Caco-2 (cell line): ENCODE measurements around the gene FCN1. TPM values are rescaled to one million over a fixed set of nuclear protein-coding genes. Genes with fewer than 3 reads are reported as not detected.

Source experiments
- BruUV-seq: library from RNA; stranded (reverse); fragments of 400-500 nt; replicated peaks from 2 replicates; lab custom pipeline; 2021; lab: Mats Ljungman, UMichigan
- CTCF ChIA-PET: fragments of 300-600 bp; sonication (Branson Sonifier 250); formaldehyde crosslinking; loops from one replicate; lab custom pipeline; 2022; ENCODE audit warnings: antibody characterized with exemption; lab: Charles Lee
- POLR2A ChIA-PET: fragments of 300-600 bp; sonication (Branson Sonifier 250); formaldehyde crosslinking; loops from one replicate; lab custom pipeline; 2022; ENCODE audit warnings: antibody characterized with exemption; lab: Charles Lee
- DNase-seq, 2 experiments: peaks; one replicate each; pipeline versions ENCODE4 v3.0.0 to v3.0.0-alpha.2; 2020 to 2022
- H3K27me3 ChIP-seq: replicated peaks from 2 replicates; pipeline ENCODE4 v1.6.0; 2011; ENCODE audit warnings: low read length; ENCODE audit not compliant: control insufficient read depth, insufficient read depth
- H3K36me3 ChIP-seq: 2 replicates; pipeline ENCODE4 v1.5.1; 2011; ENCODE audit warnings: low read length; ENCODE audit not compliant: control insufficient read depth, insufficient read depth
- H3K4me1 ChIP-seq: fragments of 250-450 bp; sonication (Bioruptor Pico); 2 replicates; pipeline ENCODE4 v1.5.1; 2020; ENCODE audit warnings: mild to moderate bottlenecking
- H3K4me3 ChIP-seq: 2 replicates; pipeline ENCODE4 v1.5.1; 2011; ENCODE audit warnings: low read depth, mild to moderate bottlenecking, control low read depth, low read length
- H3K9me3 ChIP-seq: fragments of 250-450 bp; sonication (Bioruptor Pico); 2 replicates; pipeline ENCODE4 v1.5.1; 2020; ENCODE audit warnings: mild to moderate bottlenecking, moderate library complexity
- H3K27ac Mint-ChIP-seq: one replicate; pipeline ENCODE4 v1.8.0; 2022; ENCODE audit warnings: mixed read lengths; ENCODE audit not compliant: unreplicated experiment
- H3K27me3 Mint-ChIP-seq: one replicate; pipeline ENCODE4 v1.8.0; 2022; ENCODE audit warnings: mixed read lengths; ENCODE audit not compliant: insufficient read depth, unreplicated experiment
- H3K36me3 Mint-ChIP-seq: one replicate; pipeline ENCODE4 v1.8.0; 2022; ENCODE audit warnings: mild to moderate bottlenecking, mixed read lengths; ENCODE audit not compliant: insufficient read depth, unreplicated experiment
- H3K4me1 Mint-ChIP-seq: one replicate; pipeline ENCODE4 v1.8.0; 2022; ENCODE audit warnings: low read depth, mixed read lengths; ENCODE audit not compliant: unreplicated experiment
- H3K4me3 Mint-ChIP-seq: one replicate; pipeline ENCODE4 v1.8.0; 2022; ENCODE audit warnings: mild to moderate bottlenecking, moderate library complexity, mixed read lengths; ENCODE audit not compliant: unreplicated experiment
- H3K9me3 Mint-ChIP-seq: one replicate; pipeline ENCODE4 v1.8.0; 2022; ENCODE audit warnings: mixed read lengths; ENCODE audit not compliant: unreplicated experiment
- CTCF ChIP-seq, 2 experiments: fragments of 200-600 bp in 1 of 2; IDR thresholded peaks; 1 replicate in 1 of 2; 2 replicates in 1 of 2; pipeline versions ENCODE4 v1.5.1 to v1.8.0; 2011 to 2022; ENCODE audit warnings: antibody characterized with exemption in 1 of 2, control low read depth in 1 of 2, inconsistent platforms in 1 of 2, low read depth in 1 of 2, low read length in 1 of 2, mild to moderate bottlenecking in 1 of 2, moderate library complexity in 1 of 2; ENCODE audit not compliant: insufficient read depth in 1 of 2, severe bottlenecking in 1 of 2, unreplicated experiment in 1 of 2
- intact Hi-C: fragments of 100-400 bp; cut with micrococcal nuclease; formaldehyde crosslinking; loops from one replicate; pipeline ENCODE4 v1.10.0; 2022; ENCODE audit not compliant: unreplicated experiment
- total RNA-seq: library from RNA; stranded (reverse); gene quantifications from 2 replicates; pipeline ENCODE4 v1.2.3, GENCODE V29; 2022

FCN1 gene
- total RNA-seq, 1 experiment from 2014 or later = not detected

- no peak for DNase-seq
- Histone ChIP-seq H3K9me3 (no peaks in the 10 kb centered on the region), H3K36me3 (no peaks in the 10 kb centered on the region), H3K4me1 (no peaks in the 10 kb centered on the region), H3K27me3 (no peaks in the 10 kb centered on the region), H3K4me3 (no peak overlapping the region)
- Mint-ChIP-seq H3K27me3 (peaks cover 18% of the 10 kb centered on the region), H3K36me3 (no peaks in the 10 kb centered on the region), H3K4me1 (no peaks in the 10 kb centered on the region), H3K27ac (no peak overlapping the region), H3K4me3 (no peak overlapping the region), H3K9me3 (no peaks in the 10 kb centered on the region)
- POLR2A ChIA-PET = interaction anchor here (0.6 kb wide), 1 partner anchor 305 kb away, joined by 3 read pairs; no protein-coding TSS in a partner anchor
- intact Hi-C loops = no loop called here
- CTCF ChIA-PET = no interaction called here
- BruUV-seq = no TSS peak
- TF ChIP-seq CTCF (IDR thresholded peaks at IDR 0.05; ENCODE audit: insufficient read depth in 1 of 2, low read depth in 1 of 2, low read length in 1 of 2, severe bottlenecking in 1 of 2, unreplicated experiment in 1 of 2) = no peak
These were observed 45.9 kb downstream of the FCN1 start for GRCh38 chr9:134871697-134872340.

GRCh38 chr9:134870746-134871662 lies 46.7 kb downstream of the FCN1 start:
- Mint-ChIP-seq H3K4me1 (no peaks in the 10 kb centered on the region), H3K4me3 (no peak overlapping the region), H3K36me3 (no peaks in the 10 kb centered on the region), H3K27ac (no peak overlapping the region), H3K27me3 (peaks cover 17% of the 10 kb centered on the region), H3K9me3 (no peaks in the 10 kb centered on the region)
- ChIA-PET POLR2A (no interaction called here), CTCF (no interaction called here)
- no peaks in the 10 kb centered on the region for H3K27me3 ChIP-seq
- no peaks in the 10 kb centered on the region for H3K9me3 ChIP-seq
- no peak for TF ChIP-seq CTCF (IDR thresholded peaks at IDR 0.05; ENCODE audit: insufficient read depth in 1 of 2, low read depth in 1 of 2, low read length in 1 of 2, severe bottlenecking in 1 of 2, unreplicated experiment in 1 of 2)
- no TSS peak for BruUV-seq
- DNase-seq = no peak
- no peaks in the 10 kb centered on the region for H3K4me1 ChIP-seq
- intact Hi-C loops = no loop called here
- H3K4me3 ChIP-seq = no peak overlapping the region
- H3K36me3 ChIP-seq = no peaks in the 10 kb centered on the region

- Mint-ChIP-seq H3K27me3 (peaks cover 17% of the 10 kb centered on the region), H3K9me3 (no peaks in the 10 kb centered on the region), H3K36me3 (no peaks in the 10 kb centered on the region), H3K4me3 (no peak overlapping the region), H3K4me1 (no peaks in the 10 kb centered on the region), H3K27ac (no peak overlapping the region)
- CTCF ChIA-PET = no interaction called here
- Histone ChIP-seq H3K9me3 (no peaks in the 10 kb centered on the region), H3K27me3 (no peaks in the 10 kb centered on the region), H3K4me1 (no peaks in the 10 kb centered on the region), H3K4me3 (no peak overlapping the region), H3K36me3 (no peaks in the 10 kb centered on the region)
- DNase-seq = no peak
- no peak for TF ChIP-seq CTCF (IDR thresholded peaks at IDR 0.05; ENCODE audit: insufficient read depth in 1 of 2, low read depth in 1 of 2, low read length in 1 of 2, severe bottlenecking in 1 of 2, unreplicated experiment in 1 of 2)
- POLR2A ChIA-PET = no interaction called here
- no TSS peak for BruUV-seq
- intact Hi-C loops = no loop called here
These were observed 47.4 kb downstream of the FCN1 start for GRCh38 chr9:134870301-134870694.
